ENCODE measurements around the gene CPT1B.

The CPT1B gene

GRCh38 chr22:50525858-50526107 is 52.4 kb downstream of the CPT1B start:
- Histone ChIP-seq H3K18ac (ENCODE audit: low read length) (peak overlapping the region; percentile 95), H4K8ac (ENCODE audit: low read depth, low read length) (no peak overlapping the region), H4K91ac (ENCODE audit: low read depth, low read length, poor library complexity) (no peak overlapping the region), H3K9ac (ENCODE audit: low read depth, low read length, poor library complexity) (peak overlapping the region; percentile 97), H3K9me3 (replicated peaks in 1 of 2; ENCODE audit: control insufficient read depth in 2 of 2, insufficient read depth in 1 of 2, low read depth in 1 of 2, low read length in 2 of 2) (peaks cover 8 to 15% of the 10 kb centered on the region in 2 donors), H2BK120ac (ENCODE audit: low read depth, low read length) (no peak overlapping the region), H2AFZ (ENCODE audit: low read length) (peak overlapping the region; percentile 98), H2BK15ac (ENCODE audit: low read length) (peak overlapping the region; percentile 75), H2AK5ac (ENCODE audit: low read depth, low read length) (peak overlapping the region; percentile 46), H3K27ac (replicated peaks; ENCODE audit: low read length) (peak overlapping the region; percentile 89), H3K36me3 (replicated peaks in 1 of 2; ENCODE audit: control insufficient read depth in 2 of 2, insufficient read depth in 2 of 2, low read length in 2 of 2) (peaks cover 35 to 42% of the 10 kb centered on the region in 2 donors), H3K4ac (ENCODE audit: low read length) (no peak overlapping the region), H3K4me2 (ENCODE audit: insufficient read depth, low read length, poor library complexity, severe bottlenecking) (peak overlapping the region; percentile 94), H3K4me3 (ENCODE audit: low read length in 2 of 2) (peak overlapping the region; percentile 84 to 91), H2BK5ac (ENCODE audit: low read length) (peak overlapping the region; percentile 82), H3K14ac (ENCODE audit: low read length) (peak overlapping the region; percentile 98), H3K27me3 (ENCODE audit: control insufficient read depth in 3 of 3, insufficient read depth in 3 of 3, low read depth in 1 of 3, low read length in 3 of 3) (peaks cover 5 to 22% (median 11%) of the 10 kb centered on the region in 3 experiments), H3K79me1 (ENCODE audit: low read depth, low read length) (peaks cover 12% of the 10 kb centered on the region), H3K23ac (ENCODE audit: low read depth, low read length, poor library complexity) (peak overlapping the region; percentile 80), H3K4me1 (ENCODE audit: control insufficient read depth in 2 of 2, insufficient read depth in 1 of 2, low read depth in 1 of 2, low read length in 2 of 2) (peaks cover 13 to 17% of the 10 kb centered on the region in 2 donors), H2BK12ac (ENCODE audit: low read length) (no peak overlapping the region)
- DNase-seq (ENCODE audit: low spot score) = no peak
- WGBS, 2 donors (ENCODE audit: extremely low coverage in 2 of 2, insufficient read length in 2 of 2, insufficient replicate concordance in 1 of 2) = no CpG with 5 or more reads among the region's 33 CpGs

- Histone ChIP-seq H2BK15ac (ENCODE audit: low read length) (peak within 1 kb of the TSS; percentile 75), H3K27ac (replicated peaks; ENCODE audit: low read length) (peak within 1 kb of the TSS; percentile 89), H2BK12ac (ENCODE audit: low read length) (no peak within 1 kb of the TSS), H3K79me1 (ENCODE audit: low read depth, low read length) (peaks cover 12% of the 10 kb centered on the region), H3K14ac (ENCODE audit: low read length) (peak within 1 kb of the TSS; percentile 98), H2AK5ac (ENCODE audit: low read depth, low read length) (peak within 1 kb of the TSS; percentile 88), H2AFZ (ENCODE audit: low read length) (peak within 1 kb of the TSS; percentile 98), H3K4me3 (ENCODE audit: low read length in 2 of 2) (peak within 1 kb of the TSS; percentile 84 to 91), H3K36me3 (replicated peaks in 1 of 2; ENCODE audit: control insufficient read depth in 2 of 2, insufficient read depth in 2 of 2, low read length in 2 of 2) (peaks cover 35 to 44% of the 10 kb centered on the region in 2 donors), H3K4me2 (ENCODE audit: insufficient read depth, low read length, poor library complexity, severe bottlenecking) (peak within 1 kb of the TSS; percentile 94), H3K4me1 (ENCODE audit: control insufficient read depth in 2 of 2, insufficient read depth in 1 of 2, low read depth in 1 of 2, low read length in 2 of 2) (peaks cover 11 to 17% of the 10 kb centered on the region in 2 donors), H3K9me3 (replicated peaks in 1 of 2; ENCODE audit: control insufficient read depth in 2 of 2, insufficient read depth in 1 of 2, low read depth in 1 of 2, low read length in 2 of 2) (peaks cover 6 to 11% of the 10 kb centered on the region in 2 donors), H3K18ac (ENCODE audit: low read length) (peak within 1 kb of the TSS; percentile 95), H4K91ac (ENCODE audit: low read depth, low read length, poor library complexity) (no peak within 1 kb of the TSS), H3K23ac (ENCODE audit: low read depth, low read length, poor library complexity) (peak within 1 kb of the TSS; percentile 80), H2BK120ac (ENCODE audit: low read depth, low read length) (no peak within 1 kb of the TSS), H3K9ac (ENCODE audit: low read depth, low read length, poor library complexity) (peak within 1 kb of the TSS; percentile 97), H3K27me3 (ENCODE audit: control insufficient read depth in 3 of 3, insufficient read depth in 3 of 3, low read depth in 1 of 3, low read length in 3 of 3) (peaks cover 2 to 17% (median 8%) of the 10 kb centered on the region in 3 experiments), H2BK5ac (ENCODE audit: low read length) (peak within 1 kb of the TSS; percentile 82), H4K8ac (ENCODE audit: low read depth, low read length) (peak within 1 kb of the TSS; percentile 65), H3K4ac (ENCODE audit: low read length) (peak within 1 kb of the TSS; percentile 69)
- no CpG with 5 or more reads among the region's 84 CpGs for WGBS, 2 donors (ENCODE audit: extremely low coverage in 2 of 2, insufficient read length in 2 of 2, insufficient replicate concordance in 1 of 2)
- peak; percentile 98 for DNase-seq (ENCODE audit: low spot score)
Observed at GRCh38 chr22:50525104-50525857, 52.9 kb downstream of the CPT1B start, which contains the start of gene SCO2. Gene SCO2 (minus strand): TSS chr22:50525598. CDS start chr22:50524411, 1,187 bp downstream.

- H2BK120ac ChIP-seq (ENCODE audit: low read depth, low read length) = no peak overlapping the region
- peaks cover 3 to 9% of the 10 kb centered on the region in 2 donors for H3K9me3 ChIP-seq (replicated peaks in 1 of 2; ENCODE audit: control insufficient read depth in 2 of 2, insufficient read depth in 1 of 2, low read depth in 1 of 2, low read length in 2 of 2)
- H3K79me1 ChIP-seq (ENCODE audit: low read depth, low read length) = peaks cover 12% of the 10 kb centered on the region
- H3K18ac ChIP-seq (ENCODE audit: low read length) = no peak overlapping the region
- H3K36me3 ChIP-seq (replicated peaks in 1 of 2; ENCODE audit: control insufficient read depth in 2 of 2, insufficient read depth in 2 of 2, low read length in 2 of 2) = peaks cover 35 to 45% of the 10 kb centered on the region in 2 donors
- peaks cover 11 to 17% of the 10 kb centered on the region in 2 donors for H3K4me1 ChIP-seq (ENCODE audit: control insufficient read depth in 2 of 2, insufficient read depth in 1 of 2, low read depth in 1 of 2, low read length in 2 of 2)
- H3K27me3 ChIP-seq (ENCODE audit: control insufficient read depth in 3 of 3, insufficient read depth in 3 of 3, low read depth in 1 of 3, low read length in 3 of 3) = peaks cover 0 to 11% (median 2%) of the 10 kb centered on the region in 3 experiments
- peak overlapping the region; percentile 93 for H3K9ac ChIP-seq (ENCODE audit: low read depth, low read length, poor library complexity)
- H3K23ac ChIP-seq (ENCODE audit: low read depth, low read length, poor library complexity) = peak overlapping the region; percentile 80
- peak overlapping the region; percentile 65 for H3K4me2 ChIP-seq (ENCODE audit: insufficient read depth, low read length, poor library complexity, severe bottlenecking)
- no CpG with 5 or more reads among the region's 19 CpGs for WGBS, 2 donors (ENCODE audit: extremely low coverage in 2 of 2, insufficient read length in 2 of 2, insufficient replicate concordance in 1 of 2)
- DNase-seq (ENCODE audit: low spot score) = no peak
- H4K91ac ChIP-seq (ENCODE audit: low read depth, low read length, poor library complexity) = no peak overlapping the region
- no peak overlapping the region for H2BK12ac ChIP-seq (ENCODE audit: low read length)
- H2AFZ ChIP-seq (ENCODE audit: low read length) = peak overlapping the region; percentile 98
- peak overlapping the region; percentile 84 to 91 for H3K4me3 ChIP-seq (ENCODE audit: low read length in 2 of 2)
- peak overlapping the region; percentile 88 for H2AK5ac ChIP-seq (ENCODE audit: low read depth, low read length)
- peak overlapping the region; percentile 82 for H3K14ac ChIP-seq (ENCODE audit: low read length)
- no peak overlapping the region for H3K4ac ChIP-seq (ENCODE audit: low read length)
- H3K27ac ChIP-seq (replicated peaks; ENCODE audit: low read length) = no peak overlapping the region
- H4K8ac ChIP-seq (ENCODE audit: low read depth, low read length) = no peak overlapping the region
- no peak overlapping the region for H2BK15ac ChIP-seq (ENCODE audit: low read length)
- H2BK5ac ChIP-seq (ENCODE audit: low read length) = no peak overlapping the region
Observed at GRCh38 chr22:50524676-50525103, 53.5 kb downstream of the CPT1B start.
